Activated naive CD4-positive, alpha-beta T cell treated with anti-CD3 and anti-CD28 coated beads for 36 hours (primary cell): ENCODE measurements around the gene PAAF1. TPM values are rescaled to one million over a fixed set of nuclear protein-coding genes. Genes with fewer than 3 reads are reported as not detected.
"Not testable (repeated sequence)": the region's sequence is repeated elsewhere in the genome, so short reads cannot be mapped to it uniquely, and the experiment has no call there.

Source experiments
- CTCF ChIA-PET: fragments of 350-600 bp; sonication (Branson Sonifier 250); formaldehyde crosslinking; loops from one replicate; lab custom pipeline; 2021; ENCODE audit warnings: antibody characterized with exemption; lab: Charles Lee
- DNase-seq: peaks from one replicate; pipeline ENCODE4 v3.0.0-alpha.2; 2020
- H3K27ac Mint-ChIP-seq: one replicate; pipeline ENCODE4 v1.8.0; 2021; ENCODE audit warnings: mild to moderate bottlenecking, mixed read lengths
- H3K27me3 Mint-ChIP-seq: one replicate; pipeline ENCODE4 v1.8.0; 2021; ENCODE audit warnings: low read depth, mixed read lengths
- H3K36me3 Mint-ChIP-seq: one replicate; pipeline ENCODE4 v1.8.0; 2021; ENCODE audit warnings: low read depth, mixed read lengths
- H3K4me1 Mint-ChIP-seq: one replicate; pipeline ENCODE4 v1.8.0; 2021; ENCODE audit warnings: low read depth, mixed read lengths
- H3K4me3 Mint-ChIP-seq: one replicate; pipeline ENCODE4 v1.8.0; 2021; ENCODE audit warnings: mild to moderate bottlenecking, moderate library complexity, mixed read lengths
- H3K9me3 Mint-ChIP-seq: one replicate; pipeline ENCODE4 v1.8.0; 2021; ENCODE audit warnings: mixed read lengths
- intact Hi-C: fragments of 100-400 bp; cut with micrococcal nuclease; formaldehyde crosslinking; loops from one replicate; pipeline ENCODE4 v1.15.1; 2023
- total RNA-seq, 2 experiments: library from RNA; stranded (reverse); gene quantifications; one replicate each; pipeline ENCODE4 v1.2.3, GENCODE V29; 2021

Gene PAAF1
- total RNA-seq, 2 experiments from 2014 or later, result 29.7 to 30.4 TPM

GRCh38 chr11:73931951-73932350, 55.2 kb downstream of the PAAF1 start:
- CTCF ChIA-PET, result interaction anchor here (0.7 to 1.1 kb wide), 3 partner anchors 32 to 382 kb away, joined by 3 to 5 read pairs (median 3); no protein-coding TSS in a partner anchor
- H3K4me3 Mint-ChIP-seq, result no peak overlapping the region
- no peaks in the 10 kb centered on the region for H3K27me3 Mint-ChIP-seq
- H3K27ac Mint-ChIP-seq, result no peak overlapping the region
- intact Hi-C loops, result loop anchor here (1.0 kb wide), 1 partner anchor 307 kb away; no protein-coding TSS in a partner anchor
- no peaks in the 10 kb centered on the region for H3K4me1 Mint-ChIP-seq
- DNase-seq, result no peak
- no peaks in the 10 kb centered on the region for H3K9me3 Mint-ChIP-seq
- peaks cover 7% of the 10 kb centered on the region for H3K36me3 Mint-ChIP-seq

- no peaks in the 10 kb centered on the region for H3K27me3 Mint-ChIP-seq
- DNase-seq, result no peak
- CTCF ChIA-PET, result no interaction called here
- intact Hi-C loops, result no loop called here
- peaks cover 3% of the 10 kb centered on the region for H3K36me3 Mint-ChIP-seq
- no peaks in the 10 kb centered on the region for H3K9me3 Mint-ChIP-seq
- H3K27ac Mint-ChIP-seq, result no peak overlapping the region
- H3K4me3 Mint-ChIP-seq, result no peak overlapping the region
- no peaks in the 10 kb centered on the region for H3K4me1 Mint-ChIP-seq
Measured at GRCh38 chr11:73932781-73933180, 56.0 kb downstream of the PAAF1 start.

GRCh38 chr11:73936047-73936446, 59.2 kb downstream of the PAAF1 start:
- H3K27ac Mint-ChIP-seq, H3K4me1 Mint-ChIP-seq, H3K4me3 Mint-ChIP-seq, intact Hi-C loops, H3K27me3 Mint-ChIP-seq, DNase-seq, CTCF ChIA-PET, H3K9me3 Mint-ChIP-seq, H3K36me3 Mint-ChIP-seq: not testable (repeated sequence)

GRCh38 chr11:73939096-73939495, 62.3 kb downstream of the PAAF1 start:
- Mint-ChIP-seq H3K4me3 (no peak overlapping the region), H3K4me1 (no peaks in the 10 kb centered on the region), H3K27ac (no peak overlapping the region), H3K27me3 (no peaks in the 10 kb centered on the region), H3K9me3 (no peaks in the 10 kb centered on the region), H3K36me3 (peaks cover 12% of the 10 kb centered on the region)
- intact Hi-C loops, result no loop called here
- CTCF ChIA-PET, result interaction anchor here (0.6 to 1.0 kb wide), 3 partner anchors 58 to 588 kb away, joined by 3 to 5 read pairs (median 3); no protein-coding TSS in a partner anchor
- DNase-seq, result no peak

- no peak for DNase-seq
- H3K27ac Mint-ChIP-seq, result no peak overlapping the region
- peaks cover 12% of the 10 kb centered on the region for H3K36me3 Mint-ChIP-seq
- no peaks in the 10 kb centered on the region for H3K27me3 Mint-ChIP-seq
- intact Hi-C loops, result no loop called here
- H3K4me1 Mint-ChIP-seq, result no peaks in the 10 kb centered on the region
- CTCF ChIA-PET, result interaction anchor here (0.9 kb wide), 1 partner anchor 698 kb away, joined by 3 read pairs; no protein-coding TSS in a partner anchor
- no peak overlapping the region for H3K4me3 Mint-ChIP-seq
- no peaks in the 10 kb centered on the region for H3K9me3 Mint-ChIP-seq
Measured at GRCh38 chr11:73940801-73941570, 64.2 kb downstream of the PAAF1 start.

GRCh38 chr11:73942010-73942409, 65.2 kb downstream of the PAAF1 start:
- Mint-ChIP-seq H3K4me1 (no peaks in the 10 kb centered on the region), H3K27me3 (no peaks in the 10 kb centered on the region), H3K36me3 (peaks cover 12% of the 10 kb centered on the region), H3K27ac (no peak overlapping the region), H3K9me3 (no peaks in the 10 kb centered on the region), H3K4me3 (no peak overlapping the region)
- CTCF ChIA-PET, result interaction anchor here (0.9 to 1.6 kb wide), 2 partner anchors 22 to 697 kb away, joined by 3 read pairs; no protein-coding TSS in a partner anchor
- DNase-seq, result no peak
- intact Hi-C loops, result no loop called here

- CTCF ChIA-PET, result no interaction called here
- no peaks in the 10 kb centered on the region for H3K4me1 Mint-ChIP-seq
- H3K9me3 Mint-ChIP-seq, result no peaks in the 10 kb centered on the region
- H3K27ac Mint-ChIP-seq, result no peak overlapping the region
- H3K27me3 Mint-ChIP-seq, result no peaks in the 10 kb centered on the region
- no peak for DNase-seq
- intact Hi-C loops, result no loop called here
- no peak overlapping the region for H3K4me3 Mint-ChIP-seq
- peaks cover 7% of the 10 kb centered on the region for H3K36me3 Mint-ChIP-seq
Measured at GRCh38 chr11:73944085-73944484, 67.3 kb downstream of the PAAF1 start.

GRCh38 chr11:73944901-73945300, 68.1 kb downstream of the PAAF1 start:
- DNase-seq, result no peak
- CTCF ChIA-PET, result no interaction called here
- H3K36me3 Mint-ChIP-seq, result peaks cover 7% of the 10 kb centered on the region
- no peak overlapping the region for H3K27ac Mint-ChIP-seq
- H3K4me1 Mint-ChIP-seq, result no peaks in the 10 kb centered on the region
- intact Hi-C loops, result no loop called here
- no peak overlapping the region for H3K4me3 Mint-ChIP-seq
- no peaks in the 10 kb centered on the region for H3K27me3 Mint-ChIP-seq
- H3K9me3 Mint-ChIP-seq, result no peaks in the 10 kb centered on the region

- H3K4me3 Mint-ChIP-seq, result no peak overlapping the region
Measured at GRCh38 chr11:73945396-73945795, 68.6 kb downstream of the PAAF1 start.

GRCh38 chr11:73946798-73947458, 70.1 kb downstream of the PAAF1 start:
- no peaks in the 10 kb centered on the region for H3K9me3 Mint-ChIP-seq
- H3K27ac Mint-ChIP-seq, result no peak overlapping the region
- intact Hi-C loops, result no loop called here
- no peak for DNase-seq
- H3K4me3 Mint-ChIP-seq, result no peak overlapping the region
- H3K27me3 Mint-ChIP-seq, result no peaks in the 10 kb centered on the region
- no peaks in the 10 kb centered on the region for H3K36me3 Mint-ChIP-seq
- CTCF ChIA-PET, result interaction anchor here (1.2 kb wide), 1 partner anchor 17 kb away, joined by 3 read pairs; no protein-coding TSS in a partner anchor
- no peaks in the 10 kb centered on the region for H3K4me1 Mint-ChIP-seq

More at GRCh38 chr11:73945396-73945795, 68.6 kb downstream of the PAAF1 start:
- H3K36me3 Mint-ChIP-seq, result peaks cover 7% of the 10 kb centered on the region
- intact Hi-C loops, result no loop called here
- H3K27ac Mint-ChIP-seq, result no peak overlapping the region
- no peaks in the 10 kb centered on the region for H3K9me3 Mint-ChIP-seq
- no peaks in the 10 kb centered on the region for H3K4me1 Mint-ChIP-seq
- no peaks in the 10 kb centered on the region for H3K27me3 Mint-ChIP-seq
- CTCF ChIA-PET, result no interaction called here
- no peak for DNase-seq

GRCh38 chr11:73949246-73949645, 72.4 kb downstream of the PAAF1 start:
- CTCF ChIA-PET, result no interaction called here
- intact Hi-C loops, result no loop called here
- Mint-ChIP-seq H3K4me3 (no peak overlapping the region), H3K27ac (no peak overlapping the region), H3K27me3 (no peaks in the 10 kb centered on the region), H3K36me3 (no peaks in the 10 kb centered on the region), H3K9me3 (no peaks in the 10 kb centered on the region), H3K4me1 (no peaks in the 10 kb centered on the region)
- no peak for DNase-seq

GRCh38 chr11:73949912-73950311, 73.1 kb downstream of the PAAF1 start:
- no peaks in the 10 kb centered on the region for H3K4me1 Mint-ChIP-seq
- CTCF ChIA-PET, result no interaction called here
- no peaks in the 10 kb centered on the region for H3K9me3 Mint-ChIP-seq
- DNase-seq, result no peak
- no peaks in the 10 kb centered on the region for H3K36me3 Mint-ChIP-seq
- intact Hi-C loops, result no loop called here
- H3K27ac Mint-ChIP-seq, result no peak overlapping the region
- no peaks in the 10 kb centered on the region for H3K27me3 Mint-ChIP-seq
- no peak overlapping the region for H3K4me3 Mint-ChIP-seq
